Body of pancreas (tissue), 4 donors: ENCODE data around the gene LRFN4. TPM values are rescaled to one million over a fixed set of nuclear protein-coding genes. Genes with fewer than 3 reads are reported as not detected.

Source experiments
- ATAC-seq: fragments of 150-250 bp; one replicate; pipeline ENCODE4 v1.9.1; 2016
- DNase-seq, 4 donors: peaks; one replicate each; pipeline ENCODE4 v3.0.0-alpha.2; 2019
- H3K27ac ChIP-seq, 4 donors: fragments of 200-600 bp; sonication (generic); 1 replicate in 3 of 4; 2 replicates in 1 of 4; pipeline versions ENCODE4 v1.5.1 to v1.6.1; 2016 to 2019; ENCODE audit warnings: mild to moderate bottlenecking in 1 of 4, mixed read lengths in 1 of 4, moderate library complexity in 1 of 4
- H3K27me3 ChIP-seq, 2 donors: fragments of 200-600 bp; sonication (generic); one replicate each; pipeline ENCODE4 v1.6.0; 2016; ENCODE audit warnings: mild to moderate bottlenecking in 1 of 2
- H3K36me3 ChIP-seq, 2 donors: fragments of 200-600 bp; sonication (generic); replicated peaks in 1 of 2; 2 replicates each; pipeline ENCODE4 v1.5.1; 2016; ENCODE audit warnings: low read depth in 2 of 2; ENCODE audit not compliant: insufficient read depth in 1 of 2
- H3K4me1 ChIP-seq: fragments of 200-600 bp; sonication (generic); one replicate; pipeline ENCODE4 v1.6.0; 2016
- H3K4me3 ChIP-seq, 2 donors: fragments of 200-600 bp; sonication (generic); 1 replicate in 1 of 2; 2 replicates in 1 of 2; pipeline ENCODE4 v1.5.1; 2016 to 2019
- H3K9me3 ChIP-seq, 3 donors: fragments of 200-600 bp; sonication (generic); 1 replicate in 2 of 3; 2 replicates in 1 of 3; pipeline ENCODE4 v1.5.1; 2016
- CTCF ChIP-seq, 7 experiments: fragments of 450-650 bp in 4 of 7; fragments of 200-600 bp in 3 of 7; sonication (generic) in 3 of 7; IDR thresholded peaks; one replicate each; pipeline ENCODE4 v1.5.1; 2016 to 2019; ENCODE audit warnings: antibody characterized with exemption in 7 of 7
- POLR2A ChIP-seq, 3 donors: fragments of 450-650 bp; IDR thresholded peaks; one replicate each; pipeline ENCODE4 v1.6.1; 2016; ENCODE audit warnings: antibody characterized with exemption in 3 of 3, mild to moderate bottlenecking in 2 of 3
- WGBS, 2 donors: methylation state at CpG; one replicate each; pipeline ENCODE4 v1.1.5; 2017; 5-methylcytosine and 5-hydroxymethylcytosine counted together
- intact Hi-C: fragments of 100-400 bp; cut with DNase I; formaldehyde crosslinking; loops from one replicate; pipeline ENCODE4 v1.15.1; 2023
- total RNA-seq, 2 donors: library from RNA; depleted of rRNA; stranded (reverse); fragments of >200 nt; gene quantifications; one replicate each; pipeline ENCODE4 v1.1.0, GENCODE V29; 2016

The LRFN4 gene
- total RNA-seq, 2 donors from 2014 or later: 2.3 to 3.0 TPM

GRCh38 chr11:66879000-66879399 lies 22.1 kb downstream of the LRFN4 start:
- TF ChIP-seq POLR2A (IDR thresholded peaks at IDR 0.05) (no peak), CTCF (IDR thresholded peaks at IDR 0.05) (no peak)
- ATAC-seq (no peak), DNase-seq (no peak)
- peaks cover 16% of the 10 kb centered on the region for H3K4me1 ChIP-seq
- WGBS, 2 donors: 87 to 88% methylated on average over 5 to 7 of the region's 7 CpGs
- no peaks in the 10 kb centered on the region for H3K9me3 ChIP-seq
- intact Hi-C loops: no loop called here
- no peak overlapping the region for H3K27ac ChIP-seq
- H3K27me3 ChIP-seq: no peaks in the 10 kb centered on the region
- H3K4me3 ChIP-seq: no peak overlapping the region
- H3K36me3 ChIP-seq: no peaks in the 10 kb centered on the region

- Histone ChIP-seq H3K27me3 (no peaks in the 10 kb centered on the region), H3K27ac (no peak overlapping the region), H3K36me3 (no peaks in the 10 kb centered on the region), H3K4me1 (peaks cover 16% of the 10 kb centered on the region), H3K4me3 (no peak overlapping the region), H3K9me3 (no peaks in the 10 kb centered on the region)
- WGBS, 2 donors: 93 to 94% methylated on average over 5 to 9 of the region's 9 CpGs
- DNase-seq: no peak
- ATAC-seq: no peak
- intact Hi-C loops: no loop called here
- TF ChIP-seq CTCF (IDR thresholded peaks at IDR 0.05) (no peak), POLR2A (IDR thresholded peaks at IDR 0.05) (no peak)
Measured at GRCh38 chr11:66879583-66879982, 22.7 kb downstream of the LRFN4 start.

DNA sequence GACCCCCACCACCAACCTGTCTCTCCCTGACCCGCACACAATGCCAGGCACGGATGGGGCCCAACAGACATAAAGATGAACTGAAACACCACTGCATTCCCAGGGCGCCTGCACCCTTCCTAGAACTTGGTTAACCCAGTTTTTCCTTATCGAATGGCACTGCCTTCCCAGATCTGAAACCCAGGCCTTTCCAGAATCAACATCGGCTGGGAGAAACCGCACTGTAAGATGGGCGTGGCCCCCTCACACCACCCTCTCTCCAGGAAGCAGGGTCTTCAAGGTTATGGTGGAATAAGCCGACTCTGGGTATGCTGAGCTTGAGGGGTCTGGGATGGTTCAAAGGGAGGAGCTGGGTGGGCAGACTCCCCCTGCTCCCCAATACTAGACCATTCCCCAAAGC lies 23.1 kb downstream of the LRFN4 start:
- no peak overlapping the region for H3K27ac ChIP-seq
- 91% methylated on average over 5 to 8 of the region's 8 CpGs for WGBS, 2 donors
- TF ChIP-seq POLR2A (IDR thresholded peaks at IDR 0.05) (no peak), CTCF (IDR thresholded peaks at IDR 0.05) (no peak)
- H3K36me3 ChIP-seq: no peaks in the 10 kb centered on the region
- H3K9me3 ChIP-seq: no peaks in the 10 kb centered on the region
- no peak overlapping the region for H3K4me3 ChIP-seq
- DNase-seq (no peak), ATAC-seq (no peak)
- intact Hi-C loops: no loop called here
- no peaks in the 10 kb centered on the region for H3K27me3 ChIP-seq
- H3K4me1 ChIP-seq: peaks cover 16% of the 10 kb centered on the region

- Histone ChIP-seq H3K4me3 (no peak overlapping the region), H3K27ac (no peak overlapping the region), H3K36me3 (no peaks in the 10 kb centered on the region), H3K27me3 (no peaks in the 10 kb centered on the region), H3K9me3 (no peaks in the 10 kb centered on the region), H3K4me1 (peaks cover 16% of the 10 kb centered on the region)
- TF ChIP-seq POLR2A (IDR thresholded peaks at IDR 0.05) (no peak), CTCF (IDR thresholded peaks at IDR 0.05) (no peak)
- no peak for ATAC-seq
- 41 to 52% methylated on average over 9 to 14 of the region's 14 CpGs for WGBS, 2 donors
- intact Hi-C loops: no loop called here
- DNase-seq: peak in 3 of 4 donors; percentile 39 to 67 (median 59)
Measured at GRCh38 chr11:66880496-66881450, 23.9 kb downstream of the LRFN4 start.
